Measurements from ENCODE around the gene PDHX.

The PDHX gene

DNA sequence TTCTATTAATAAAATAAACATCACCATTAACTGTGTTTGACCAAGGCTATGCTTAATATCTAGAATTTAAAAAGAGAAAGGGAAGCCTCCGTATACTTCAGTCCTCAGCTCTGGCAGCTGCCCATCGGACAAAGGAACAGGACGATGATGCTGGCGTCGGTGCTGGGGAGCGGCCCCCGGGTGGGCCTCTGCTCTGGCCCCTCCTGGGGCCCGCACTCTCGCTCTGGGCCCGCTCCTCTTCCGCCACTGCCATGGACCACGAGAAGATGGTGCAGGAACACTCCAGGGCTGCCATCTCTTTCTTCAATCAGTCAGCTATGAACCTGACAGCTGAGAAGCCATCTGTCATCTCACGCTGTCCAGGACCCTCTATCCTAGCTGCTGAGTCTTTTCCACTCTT is 25.3 kb downstream of the PDHX start:
- Histone ChIP-seq H3K9me3 (replicated peaks; ENCODE audit: insufficient read depth, low read length) (no peaks in the 10 kb centered on the region), H2AFZ (ENCODE audit: low read length) (no peak overlapping the region), H3K4me3 (ENCODE audit: low read length) (no peak overlapping the region), H3K4me2 (ENCODE audit: low read depth, low read length) (no peak overlapping the region), H3K27me3 (replicated peaks; ENCODE audit: insufficient read depth, low read length) (no peaks in the 10 kb centered on the region), H3K9ac (ENCODE audit: low read length) (no peak overlapping the region), H3K9me2 (replicated peaks; ENCODE audit: insufficient read depth, low read length) (no peaks in the 10 kb centered on the region), H3K36me3 (replicated peaks; ENCODE audit: insufficient read depth, low read length) (no peaks in the 10 kb centered on the region), H4K20me1 (ENCODE audit: insufficient read depth, low read length) (no peaks in the 10 kb centered on the region), H3F3A (ENCODE audit: insufficient read depth, low read length) (no peaks in the 10 kb centered on the region), H3K27ac (ENCODE audit: low read length) (no peak overlapping the region), H3K4me1 (ENCODE audit: low read length) (no peaks in the 10 kb centered on the region), H3K79me2 (ENCODE audit: low read length) (0 out of 2 replicates have a peak, but pooled peaks cover 15% of the 10 kb centered on the region)
- TF ChIP-seq, protein P1, sequence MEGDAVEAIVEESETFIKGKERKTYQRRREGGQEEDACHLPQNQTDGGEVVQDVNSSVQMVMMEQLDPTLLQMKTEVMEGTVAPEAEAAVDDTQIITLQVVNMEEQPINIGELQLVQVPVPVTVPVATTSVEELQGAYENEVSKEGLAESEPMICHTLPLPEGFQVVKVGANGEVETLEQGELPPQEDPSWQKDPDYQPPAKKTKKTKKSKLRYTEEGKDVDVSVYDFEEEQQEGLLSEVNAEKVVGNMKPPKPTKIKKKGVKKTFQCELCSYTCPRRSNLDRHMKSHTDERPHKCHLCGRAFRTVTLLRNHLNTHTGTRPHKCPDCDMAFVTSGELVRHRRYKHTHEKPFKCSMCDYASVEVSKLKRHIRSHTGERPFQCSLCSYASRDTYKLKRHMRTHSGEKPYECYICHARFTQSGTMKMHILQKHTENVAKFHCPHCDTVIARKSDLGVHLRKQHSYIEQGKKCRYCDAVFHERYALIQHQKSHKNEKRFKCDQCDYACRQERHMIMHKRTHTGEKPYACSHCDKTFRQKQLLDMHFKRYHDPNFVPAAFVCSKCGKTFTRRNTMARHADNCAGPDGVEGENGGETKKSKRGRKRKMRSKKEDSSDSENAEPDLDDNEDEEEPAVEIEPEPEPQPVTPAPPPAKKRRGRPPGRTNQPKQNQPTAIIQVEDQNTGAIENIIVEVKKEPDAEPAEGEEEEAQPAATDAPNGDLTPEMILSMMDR (IDR thresholded peaks at IDR 0.05; ENCODE audit: low read length): no peak
- no peak for TF ChIP-seq EZH2 (optimal IDR thresholded peaks at IDR 0.05; ENCODE audit: low read depth, low read length)
- TF ChIP-seq EZH2phosphoT487 (IDR thresholded peaks at IDR 0.05; ENCODE audit: low read length): no peak
- no peak for DNase-seq

DNA sequence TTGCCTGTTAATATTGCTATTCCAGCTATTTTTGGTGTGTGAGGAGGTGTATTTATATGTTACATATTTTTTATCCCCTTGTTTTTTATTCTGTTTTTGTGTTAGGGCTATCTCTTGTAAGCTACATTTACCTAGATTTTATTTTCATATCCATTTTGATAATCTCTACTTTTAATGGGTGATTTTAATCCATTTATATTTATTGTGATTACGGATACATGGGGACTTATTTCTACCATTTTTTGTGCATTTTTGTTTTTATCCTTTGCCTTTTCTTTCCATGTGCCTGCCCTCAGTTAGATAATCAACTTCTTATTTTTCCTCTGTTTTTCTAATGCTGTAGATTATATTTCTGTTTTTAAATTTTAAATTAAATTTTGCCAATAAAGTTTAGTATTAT is 28.3 kb downstream of the PDHX start:
- H3K27me3 ChIP-seq (replicated peaks; ENCODE audit: insufficient read depth, low read length): no peaks in the 10 kb centered on the region
- no peaks in the 10 kb centered on the region for H3K4me1 ChIP-seq (ENCODE audit: low read length)
- no peak overlapping the region for H3K27ac ChIP-seq (ENCODE audit: low read length)
- no peaks in the 10 kb centered on the region for H3K9me2 ChIP-seq (replicated peaks; ENCODE audit: insufficient read depth, low read length)
- TF ChIP-seq EZH2 (optimal IDR thresholded peaks at IDR 0.05; ENCODE audit: low read depth, low read length): no peak
- no peak for TF ChIP-seq EZH2phosphoT487 (IDR thresholded peaks at IDR 0.05; ENCODE audit: low read length)
- TF ChIP-seq, protein P1 (IDR thresholded peaks at IDR 0.05; ENCODE audit: low read length): no peak
- H3K4me3 ChIP-seq (ENCODE audit: low read length): no peak overlapping the region
- DNase-seq: no peak
- H4K20me1 ChIP-seq (ENCODE audit: insufficient read depth, low read length): no peaks in the 10 kb centered on the region
- H3K9me3 ChIP-seq (replicated peaks; ENCODE audit: insufficient read depth, low read length): no peaks in the 10 kb centered on the region
- no peaks in the 10 kb centered on the region for H3K36me3 ChIP-seq (replicated peaks; ENCODE audit: insufficient read depth, low read length)
- H3F3A ChIP-seq (ENCODE audit: insufficient read depth, low read length): no peaks in the 10 kb centered on the region
- 0 out of 2 replicates have a peak, but pooled peaks cover 15% of the 10 kb centered on the region for H3K79me2 ChIP-seq (ENCODE audit: low read length)
- no peak overlapping the region for H3K9ac ChIP-seq (ENCODE audit: low read length)
- no peak overlapping the region for H3K4me2 ChIP-seq (ENCODE audit: low read depth, low read length)
- no peak overlapping the region for H2AFZ ChIP-seq (ENCODE audit: low read length)

DNA sequence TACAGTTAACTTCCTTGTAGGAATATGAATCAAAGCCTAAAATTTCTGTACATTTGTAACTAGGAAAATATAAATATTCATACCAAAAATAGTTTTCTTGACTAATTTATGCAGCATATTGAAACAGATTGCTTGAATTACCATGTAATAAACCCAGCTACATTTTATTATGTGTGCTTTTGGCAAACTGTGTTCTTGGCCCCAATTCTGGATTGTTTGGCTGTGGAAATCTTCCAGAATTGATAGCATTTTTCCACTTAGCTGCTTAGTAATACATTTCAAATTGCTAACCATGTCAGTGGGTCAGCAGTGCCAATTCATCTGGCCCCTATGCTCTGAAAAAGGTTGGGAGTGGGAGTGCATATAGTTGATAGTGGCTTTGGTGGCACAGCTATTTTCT is 32.3 kb downstream of the PDHX start:
- TF ChIP-seq EZH2 (optimal IDR thresholded peaks at IDR 0.05; ENCODE audit: low read depth, low read length): no peak
- TF ChIP-seq EZH2phosphoT487 (IDR thresholded peaks at IDR 0.05; ENCODE audit: low read length): no peak
- TF ChIP-seq, protein P1 (IDR thresholded peaks at IDR 0.05; ENCODE audit: low read length): no peak
- Histone ChIP-seq H3K27me3 (replicated peaks; ENCODE audit: insufficient read depth, low read length) (no peaks in the 10 kb centered on the region), H2AFZ (ENCODE audit: low read length) (no peak overlapping the region), H3K9ac (ENCODE audit: low read length) (no peak overlapping the region), H4K20me1 (ENCODE audit: insufficient read depth, low read length) (no peaks in the 10 kb centered on the region), H3K27ac (ENCODE audit: low read length) (no peak overlapping the region), H3K79me2 (ENCODE audit: low read length) (no peaks in the 10 kb centered on the region), H3K4me2 (ENCODE audit: low read depth, low read length) (no peak overlapping the region), H3K4me1 (ENCODE audit: low read length) (no peaks in the 10 kb centered on the region), H3K9me2 (replicated peaks; ENCODE audit: insufficient read depth, low read length) (no peaks in the 10 kb centered on the region), H3K4me3 (ENCODE audit: low read length) (no peak overlapping the region), H3K36me3 (replicated peaks; ENCODE audit: insufficient read depth, low read length) (no peaks in the 10 kb centered on the region), H3F3A (ENCODE audit: insufficient read depth, low read length) (no peaks in the 10 kb centered on the region), H3K9me3 (replicated peaks; ENCODE audit: insufficient read depth, low read length) (no peaks in the 10 kb centered on the region)
- no peak for DNase-seq
